Measurements from ENCODE around the gene ZNF518A. TPM values are rescaled to one million over a fixed set of nuclear protein-coding genes. Genes with fewer than 3 reads are reported as not detected.

Gene ZNF518A
- total and polyA plus RNA-seq, 10 of the 15 experiments (the other 5 are each of a cell fraction or from before 2014, with no cell fraction given), result 3.7 to 24.4 (median 15.4) TPM

GRCh38 chr10:96133135-96133534, 3.0 kb downstream of the ZNF518A start:
- H3K4me2 ChIP-seq (ENCODE audit: control insufficient read depth, insufficient read depth), result no peak overlapping the region
- intact Hi-C loops (cut with micrococcal nuclease; ENCODE audit: unreplicated experiment), result loop anchor here (5.0 to 10.0 kb wide), 3 partner anchors 86 to 159 kb away; no protein-coding TSS in a partner anchor
- ChIA-PET SMC1A (ENCODE audit: uncharacterized antibody, unreplicated experiment) (no interaction called here), POLR2A (interaction anchor here (0.6 kb wide), 1 partner anchor 289 kb away, joined by 3 read pairs; no protein-coding TSS in a partner anchor), CTCF (interaction anchor here (1.3 to 1.6 kb wide), 2 partner anchors 116 to 125 kb away, joined by 3 read pairs; no protein-coding TSS in a partner anchor), RAD21 (ENCODE audit: unreplicated experiment) (interaction anchor here (1.3 kb wide), 1 partner anchor 14 kb away, joined by 4 read pairs; no protein-coding TSS in a partner anchor)
- H2AFZ ChIP-seq (ENCODE audit: control insufficient read depth, low read depth, low read length), result no peak overlapping the region
- H4K20me1 ChIP-seq (ENCODE audit: control insufficient read depth, insufficient read depth), result no peaks in the 10 kb centered on the region
- H3K9me3 ChIP-seq (replicated peaks; ENCODE audit: control insufficient read depth, insufficient read depth, low read length), result no peaks in the 10 kb centered on the region; the same call in 1 of the 3 replicates
- no peak overlapping the region for H3K27ac ChIP-seq (ENCODE audit: control insufficient read depth, insufficient read depth)
- ATAC-seq, result no peak
- no peak for DNase-seq (ENCODE audit: low read depth, low spot score)
- in situ Hi-C loops (cut with MboI), result no loop called here
- peaks cover 17% of the 10 kb centered on the region for H3K79me2 ChIP-seq (ENCODE audit: control insufficient read depth, insufficient read depth, low read length)
- H3K4me3 ChIP-seq, result no peak overlapping the region
- no peaks in the 10 kb centered on the region for H3K27me3 ChIP-seq (replicated peaks in 1 of 2; ENCODE audit: control insufficient read depth in 2 of 2, insufficient read depth in 2 of 2, low read length in 1 of 2)
- TF ChIP-seq NR2C1 (IDR thresholded peaks at IDR 0.05), result no peak
- no peak for TF ChIP-seq CBX3 (IDR thresholded peaks at IDR 0.05; ENCODE audit: borderline replicate concordance, low read depth)
- no peak for TF ChIP-seq PML (IDR thresholded peaks at IDR 0.05; ENCODE audit: low read length)
- TF ChIP-seq MTA2 (IDR thresholded peaks at IDR 0.05; ENCODE audit: low read depth), result no peak
- no peak for TF ChIP-seq BACH1 (IDR thresholded peaks at IDR 0.05; ENCODE audit: borderline replicate concordance)
- no peak for TF ChIP-seq BCLAF1 (IDR thresholded peaks at IDR 0.05)
- TF ChIP-seq NR2F1 (conservative IDR thresholded peaks at IDR 0.05), result no peak
- no peak for TF ChIP-seq CUX1 (IDR thresholded peaks at IDR 0.05; ENCODE audit: insufficient replicate concordance, low read depth, low read length)
- TF ChIP-seq CBFB (IDR thresholded peaks at IDR 0.05; ENCODE audit: low read depth), result no peak
- H3K9ac ChIP-seq (ENCODE audit: control insufficient read depth, insufficient read depth, low read length), result no peak overlapping the region
- no TSS peak for BruUV-seq (replicated peaks)
- no peak for FAIRE-seq
- H3K36me3 ChIP-seq (ENCODE audit: control insufficient read depth in 2 of 2, insufficient read depth in 2 of 2, low read length in 1 of 2), result peaks cover 0 to 19% of the 10 kb centered on the region in 2 experiments; a peak in 2 of 4 replicates
- peaks cover 7% of the 10 kb centered on the region; the same call in 1 of the 2 replicates for H3K4me1 ChIP-seq (ENCODE audit: control insufficient read depth, insufficient read depth, low read length)

All from GM12878 (cell line).